HepG2 (cell line): ENCODE data around the gene IMMT. TPM values are rescaled to one million over a fixed set of nuclear protein-coding genes. Genes with fewer than 3 reads are reported as not detected.

ENCODE experiments used
- ATAC-seq: fragments of 200-7000 bp; cut with Tn5 transposase; 3 replicates; pipeline ENCODE4 v1.9.1; 2020; ENCODE audit warnings: mild to moderate bottlenecking, moderate library complexity
- BruUV-seq: library from RNA; stranded (reverse); fragments of 400-500 nt; replicated peaks from 2 replicates; lab custom pipeline; 2021; lab: Mats Ljungman, UMichigan
- CTCF ChIA-PET: fragments of 300-600 bp; formaldehyde crosslinking; extraction: SDS; loops from one replicate; lab custom pipeline; 2021; ENCODE audit warnings: low total read pairs, inconsistent platforms, low intra/inter-chr PET ratio; lab: Yijun Ruan, JAX
- POLR2A ChIA-PET: fragments of 350-600 bp; sonication (Branson Sonifier 250); formaldehyde crosslinking; loops from one replicate; lab custom pipeline; 2020; ENCODE audit warnings: antibody characterized with exemption, inconsistent platforms; lab: Yijun Ruan, JAX
- DNase-seq: peaks from one replicate; pipeline ENCODE4 v3.0.0-alpha.2; 2015; ENCODE audit warnings: low spot score
- FAIRE-seq: peaks from 3 replicates; lab custom pipeline; 2011; peaks lifted over from hg19 to GRCh38; lab: Jason Lieb, UNC
- H2AFZ ChIP-seq: one replicate; pipeline ENCODE4 v1.6.1; 2011; ENCODE audit warnings: low read length, inconsistent platforms
- H3K27ac ChIP-seq: fragments of 300-600 bp; 3 replicates; pipeline ENCODE4 v1.8.0; 2011; ENCODE audit warnings: mixed run types, mild to moderate bottlenecking, mixed read lengths, low read length, inconsistent platforms; ENCODE audit not compliant: insufficient read depth; ENCODE audit errors: extremely low read length
- H3K27me3 ChIP-seq, 2 experiments: fragments of 200-600 bp in 1 of 2; 2 replicates in 1 of 2; 3 replicates in 1 of 2; pipeline versions ENCODE4 v1.6.0 to v1.8.0; 2011; ENCODE audit warnings: low read length in 2 of 2, mild to moderate bottlenecking in 2 of 2, moderate library complexity in 2 of 2, inconsistent platforms in 1 of 2; ENCODE audit not compliant: insufficient read depth in 2 of 2, control insufficient read depth in 1 of 2
- H3K36me3 ChIP-seq, 2 experiments: fragments of 200-600 bp in 1 of 2; replicated peaks in 1 of 2; 2 replicates in 1 of 2; 3 replicates in 1 of 2; pipeline versions ENCODE4 v1.5.1 to v1.8.0; 2011; ENCODE audit warnings: low read length in 2 of 2, inconsistent platforms in 1 of 2; ENCODE audit not compliant: insufficient read depth in 2 of 2, control insufficient read depth in 1 of 2
- H3K4me1 ChIP-seq: 2 replicates; pipeline ENCODE4 v1.5.1; 2012; ENCODE audit warnings: low read length, inconsistent platforms; ENCODE audit not compliant: insufficient read depth
- H3K4me2 ChIP-seq: 2 replicates; pipeline ENCODE4 v1.6.0; 2011; ENCODE audit warnings: low read depth, low read length, inconsistent platforms
- H3K4me3 ChIP-seq, 3 experiments: fragments of 200-600 bp in 1 of 3; sonication (generic), shearing (Covaris generic) in 1 of 3; replicated peaks in 1 of 3; 2 replicates each; pipeline ENCODE4 v1.5.1; 2011 to 2016; ENCODE audit warnings: low read length in 3 of 3, inconsistent platforms in 2 of 3, low read depth in 2 of 3, mild to moderate bottlenecking in 2 of 3, control low read depth in 1 of 3, mixed read lengths in 1 of 3; ENCODE audit not compliant: insufficient read depth in 1 of 3
- H3K79me2 ChIP-seq: one replicate; pipeline ENCODE4 v1.6.1; 2011; ENCODE audit warnings: low read length, inconsistent platforms; ENCODE audit not compliant: insufficient read depth
- H3K9ac ChIP-seq: 2 replicates; pipeline ENCODE4 v1.6.0; 2011; ENCODE audit warnings: mild to moderate bottlenecking, low read depth, low read length, inconsistent platforms; ENCODE audit not compliant: insufficient read depth
- H3K9me3 ChIP-seq: 2 replicates; pipeline ENCODE4 v1.5.1; 2012; ENCODE audit warnings: mild to moderate bottlenecking, low read length
- H4K20me1 ChIP-seq: 2 replicates; pipeline ENCODE4 v1.6.0; 2011; ENCODE audit warnings: inconsistent platforms, mild to moderate bottlenecking, low read length, moderate library complexity; ENCODE audit not compliant: insufficient read depth
- CC2D1A ChIP-seq: sonication (generic); formaldehyde crosslinking; IDR thresholded peaks from 2 replicates; pipeline ENCODE4 v1.8.1; 2023; ENCODE audit warnings: mild to moderate bottlenecking, missing genetic modification reagents
- DPF2 ChIP-seq: sonication (generic); formaldehyde crosslinking; IDR thresholded peaks from 2 replicates; pipeline ENCODE4 v1.4.0; 2020; ENCODE audit warnings: mild to moderate bottlenecking, low read depth, missing genetic modification reagents, borderline replicate concordance
- HNF4A ChIP-seq: sonication (generic); formaldehyde crosslinking; IDR thresholded peaks from 2 replicates; pipeline ENCODE4 v1.4.0; 2020; ENCODE audit warnings: missing genetic modification reagents
- NKX3-1 ChIP-seq: sonication (generic); formaldehyde crosslinking; IDR thresholded peaks from 2 replicates; pipeline ENCODE4 v1.5.0; 2020; ENCODE audit warnings: missing genetic modification reagents
- PRMT3 ChIP-seq: sonication (generic); formaldehyde crosslinking; IDR thresholded peaks from 2 replicates; pipeline ENCODE4 v1.8.1; 2022; ENCODE audit warnings: low read depth, mild to moderate bottlenecking, moderate library complexity, missing genetic modification reagents, borderline replicate concordance
- SMC3 ChIP-seq: IDR thresholded peaks from 2 replicates; pipeline ENCODE4 v1.6.1; 2011; ENCODE audit warnings: low read length, improper control_type of control experiment
- SRSF9 ChIP-seq: fragments of 200-400 bp; formaldehyde crosslinking; IDR thresholded peaks from 2 replicates; pipeline ENCODE4 v1.6.1; 2018; ENCODE audit warnings: borderline replicate concordance, mild to moderate bottlenecking, low read depth, low read length; ENCODE audit not compliant: insufficient read depth, poor library complexity, severe bottlenecking
- ZNF484 ChIP-seq: sonication (generic); formaldehyde crosslinking; IDR thresholded peaks from 2 replicates; pipeline ENCODE4 v1.5.1; 2020; ENCODE audit warnings: mild to moderate bottlenecking, low read depth, missing genetic modification reagents, borderline replicate concordance
- ZNF850 ChIP-seq: sonication (generic); formaldehyde crosslinking; conservative IDR thresholded peaks from 2 replicates; pipeline ENCODE4 v1.9.0; 2021; ENCODE audit warnings: mild to moderate bottlenecking, missing genetic modification reagents
- in situ Hi-C: cut with HindIII; loops from 2 replicates; pipeline ENCODE4 v1.10.0; 2017; ENCODE audit warnings: low pct_unique_long_range_greater_than_20kb; ENCODE audit not compliant: extremely low pct_ligation_motif_present
- intact Hi-C: fragments of 100-400 bp; cut with micrococcal nuclease; formaldehyde crosslinking; loops from one replicate; pipeline ENCODE4 v1.10.0; 2022; ENCODE audit not compliant: unreplicated experiment
- polyA plus RNA-seq, 8 experiments: library from polyadenylated mRNA; depleted of rRNA in 3 of 8; stranded (reverse) in 7 of 8; unstranded in 1 of 8; fragments of >200 nt; fragmentation: Illumina TruSeq in 4 of 8; extraction: Trizol in 4 of 8; gene quantifications; 2 replicates each; pipeline versions ENCODE4 v1.2.1 to v1.2.3, GENCODE V29; 2011 to 2016; ENCODE audit warnings: low read depth in 4 of 8, missing spikeins in 1 of 8, mixed read lengths in 1 of 8; ENCODE audit not compliant: insufficient read depth in 1 of 8
- total RNA-seq, 5 experiments: library from RNA; depleted of rRNA; stranded (reverse); fragments of >200 nt; fragmentation: Illumina TruSeq; extraction: Trizol; gene quantifications; 2 replicates each; pipeline ENCODE4 v1.2.3, GENCODE V29; 2016; ENCODE audit warnings: low read depth in 1 of 5
- TF ChIP-seq, protein P1 (sequence below): IDR thresholded peaks from 2 replicates; pipeline ENCODE4 v1.6.1; 2016; ENCODE audit warnings: control low read depth
- TF ChIP-seq, protein P2 (sequence below): IDR thresholded peaks from 2 replicates; pipeline ENCODE4 v1.6.1; 2012; ENCODE audit warnings: low read length, improper control_type of control experiment
- TF ChIP-seq, protein P3 (sequence below): sonication (generic); formaldehyde crosslinking; IDR thresholded peaks from 2 replicates; pipeline ENCODE4 v1.4.0; 2020; ENCODE audit warnings: missing genetic modification reagents

The IMMT gene
- total and polyA plus RNA-seq, 2 of the 13 experiments (the other 11 are each of a cell fraction or from before 2014, with no cell fraction given): 63.5 to 119 TPM

DNA sequence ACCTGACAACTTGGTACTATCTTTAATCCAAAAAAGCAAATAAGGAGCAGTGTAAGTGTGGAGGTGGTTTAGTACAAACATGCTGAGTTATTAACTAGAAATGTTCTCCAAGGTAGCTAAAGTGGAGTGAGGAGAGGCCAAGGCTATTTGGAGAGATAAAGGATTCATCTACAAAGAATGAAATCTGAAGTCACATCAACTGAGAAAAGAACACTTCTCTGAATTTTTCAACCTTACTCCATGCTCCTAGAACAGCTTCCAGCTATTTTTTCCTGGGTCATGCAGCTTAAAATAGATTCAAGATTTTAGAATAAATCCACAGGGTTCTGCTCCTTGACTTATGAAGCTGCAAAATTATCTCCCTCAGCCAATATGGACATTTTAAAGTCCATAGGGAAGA lies 18.7 kb downstream of the IMMT start:
- H3K79me2 ChIP-seq: peaks cover 9% of the 10 kb centered on the region
- DNase-seq: no peak
- no peak for FAIRE-seq
- H3K9me3 ChIP-seq: no peaks in the 10 kb centered on the region
- ATAC-seq: no peak
- peaks cover 23 to 74% of the 10 kb centered on the region in 2 experiments for H3K36me3 ChIP-seq
- no peak for TF ChIP-seq DPF2 (CRISPR knock-in tag)
- TF ChIP-seq ZNF850 (CRISPR knock-in tag): no peak
- no peak for TF ChIP-seq ZNF484 (CRISPR knock-in tag)
- no peak for TF ChIP-seq CC2D1A (CRISPR knock-in tag)
- no peak for TF ChIP-seq SMC3
- TF ChIP-seq, protein P1, sequence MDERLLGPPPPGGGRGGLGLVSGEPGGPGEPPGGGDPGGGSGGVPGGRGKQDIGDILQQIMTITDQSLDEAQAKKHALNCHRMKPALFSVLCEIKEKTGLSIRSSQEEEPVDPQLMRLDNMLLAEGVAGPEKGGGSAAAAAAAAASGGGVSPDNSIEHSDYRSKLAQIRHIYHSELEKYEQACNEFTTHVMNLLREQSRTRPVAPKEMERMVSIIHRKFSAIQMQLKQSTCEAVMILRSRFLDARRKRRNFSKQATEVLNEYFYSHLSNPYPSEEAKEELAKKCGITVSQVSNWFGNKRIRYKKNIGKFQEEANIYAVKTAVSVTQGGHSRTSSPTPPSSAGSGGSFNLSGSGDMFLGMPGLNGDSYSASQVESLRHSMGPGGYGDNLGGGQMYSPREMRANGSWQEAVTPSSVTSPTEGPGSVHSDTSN (CRISPR knock-in tag): no peak
- TF ChIP-seq, protein P2, sequence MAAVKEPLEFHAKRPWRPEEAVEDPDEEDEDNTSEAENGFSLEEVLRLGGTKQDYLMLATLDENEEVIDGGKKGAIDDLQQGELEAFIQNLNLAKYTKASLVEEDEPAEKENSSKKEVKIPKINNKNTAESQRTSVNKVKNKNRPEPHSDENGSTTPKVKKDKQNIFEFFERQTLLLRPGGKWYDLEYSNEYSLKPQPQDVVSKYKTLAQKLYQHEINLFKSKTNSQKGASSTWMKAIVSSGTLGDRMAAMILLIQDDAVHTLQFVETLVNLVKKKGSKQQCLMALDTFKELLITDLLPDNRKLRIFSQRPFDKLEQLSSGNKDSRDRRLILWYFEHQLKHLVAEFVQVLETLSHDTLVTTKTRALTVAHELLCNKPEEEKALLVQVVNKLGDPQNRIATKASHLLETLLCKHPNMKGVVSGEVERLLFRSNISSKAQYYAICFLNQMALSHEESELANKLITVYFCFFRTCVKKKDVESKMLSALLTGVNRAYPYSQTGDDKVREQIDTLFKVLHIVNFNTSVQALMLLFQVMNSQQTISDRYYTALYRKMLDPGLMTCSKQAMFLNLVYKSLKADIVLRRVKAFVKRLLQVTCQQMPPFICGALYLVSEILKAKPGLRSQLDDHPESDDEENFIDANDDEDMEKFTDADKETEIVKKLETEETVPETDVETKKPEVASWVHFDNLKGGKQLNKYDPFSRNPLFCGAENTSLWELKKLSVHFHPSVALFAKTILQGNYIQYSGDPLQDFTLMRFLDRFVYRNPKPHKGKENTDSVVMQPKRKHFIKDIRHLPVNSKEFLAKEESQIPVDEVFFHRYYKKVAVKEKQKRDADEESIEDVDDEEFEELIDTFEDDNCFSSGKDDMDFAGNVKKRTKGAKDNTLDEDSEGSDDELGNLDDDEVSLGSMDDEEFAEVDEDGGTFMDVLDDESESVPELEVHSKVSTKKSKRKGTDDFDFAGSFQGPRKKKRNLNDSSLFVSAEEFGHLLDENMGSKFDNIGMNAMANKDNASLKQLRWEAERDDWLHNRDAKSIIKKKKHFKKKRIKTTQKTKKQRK: no peak
- TF ChIP-seq HNF4A (CRISPR knock-in tag): no peak
- no peak for TF ChIP-seq SRSF9
- TF ChIP-seq, protein P3, sequence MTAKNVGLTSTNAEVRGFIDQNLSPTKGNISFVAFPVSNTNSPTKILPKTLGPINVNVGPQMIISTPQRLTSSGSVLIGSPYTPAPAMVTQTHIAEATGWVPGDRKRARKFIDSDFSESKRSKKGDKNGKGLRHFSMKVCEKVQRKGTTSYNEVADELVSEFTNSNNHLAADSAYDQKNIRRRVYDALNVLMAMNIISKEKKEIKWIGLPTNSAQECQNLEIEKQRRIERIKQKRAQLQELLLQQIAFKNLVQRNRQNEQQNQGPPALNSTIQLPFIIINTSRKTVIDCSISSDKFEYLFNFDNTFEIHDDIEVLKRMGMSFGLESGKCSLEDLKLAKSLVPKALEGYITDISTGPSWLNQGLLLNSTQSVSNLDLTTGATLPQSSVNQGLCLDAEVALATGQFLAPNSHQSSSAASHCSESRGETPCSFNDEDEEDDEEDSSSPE: no peak
- no peak for TF ChIP-seq NKX3-1 (CRISPR knock-in tag)
- no peak for TF ChIP-seq PRMT3 (CRISPR knock-in tag)
- TF ChIP-seq, all 625 proteins: peak for 0
- Histone ChIP-seq H3K4me2 (no peak overlapping the region), H3K9ac (no peak overlapping the region), H4K20me1 (0 out of 2 replicates have a peak, but pooled peaks cover 3% of the 10 kb centered on the region), H3K27ac (no peak overlapping the region), H3K4me1 (peaks cover 5% of the 10 kb centered on the region; the same call in 1 of the 2 replicates), H2AFZ (no peak overlapping the region), H3K27me3 (no peaks in the 10 kb centered on the region), H3K4me3 (no peak overlapping the region)
- ChIA-PET CTCF (no interaction called here), POLR2A (no interaction called here)
- BruUV-seq: no TSS peak
- in situ Hi-C loops: no loop called here
- intact Hi-C loops: no loop called here
